ENCODE data around the gene MUC13. TPM values are rescaled to one million over a fixed set of nuclear protein-coding genes. Genes with fewer than 3 reads are reported as not detected.

MUC13 gene
- total and polyA plus RNA-seq, 2 donors = not detected

- DNase-seq (ENCODE audit: extremely low spot score) = no peak
Measured at GRCh38 chr3:124859025-124859424, 75.5 kb downstream of the MUC13 start.

GRCh38 chr3:124858275-124858674 is 76.3 kb downstream of the MUC13 start:
- H3K4me1 ChIP-seq (ENCODE audit: insufficient read depth) = no peaks in the 10 kb centered on the region
- peaks cover 2% of the 10 kb centered on the region for H3K36me3 ChIP-seq (ENCODE audit: insufficient read depth)
- no peak for DNase-seq (ENCODE audit: extremely low spot score)
- WGBS = 50% methylated on average over 1 of the region's 1 CpG
- H3K27ac ChIP-seq (ENCODE audit: low read depth) = no peak overlapping the region
- H3K4me3 ChIP-seq (ENCODE audit: low read depth, low read length) = no peak overlapping the region

More at GRCh38 chr3:124859025-124859424, 75.5 kb downstream of the MUC13 start:
- H3K4me3 ChIP-seq (ENCODE audit: low read depth, low read length) = no peak overlapping the region
- WGBS = 82% methylated on average over 7 of the region's 7 CpGs
- H3K36me3 ChIP-seq (ENCODE audit: insufficient read depth) = peaks cover 2% of the 10 kb centered on the region
- no peak overlapping the region for H3K27ac ChIP-seq (ENCODE audit: low read depth)
- peaks cover 2% of the 10 kb centered on the region for H3K4me1 ChIP-seq (ENCODE audit: insufficient read depth)

GRCh38 chr3:124856677-124857076 is 77.9 kb downstream of the MUC13 start:
- Histone ChIP-seq H3K27ac (ENCODE audit: low read depth) (no peak overlapping the region), H3K4me1 (ENCODE audit: insufficient read depth) (no peaks in the 10 kb centered on the region), H3K36me3 (ENCODE audit: insufficient read depth) (peaks cover 2% of the 10 kb centered on the region), H3K4me3 (ENCODE audit: low read depth, low read length) (no peak overlapping the region)
- DNase-seq (ENCODE audit: extremely low spot score) = no peak
- 96% methylated on average over 2 of the region's 2 CpGs for WGBS

Other genes starting within 250 kb of the MUC13 start
- gene UMPS, start 204.3 kb downstream of the MUC13 start, total RNA-seq = 32.6 TPM
- gene UMPS, start 204.3 kb downstream of the MUC13 start, polyA plus RNA-seq = 15.0 TPM
- 32.9 TPM for gene ITGB5, start 47.4 kb downstream of the MUC13 start, total RNA-seq
- gene ITGB5, start 47.4 kb downstream of the MUC13 start, polyA plus RNA-seq = 77.2 TPM
- 42.1 TPM for gene HEG1, start 121.2 kb upstream of the MUC13 start, total RNA-seq
- 32.9 TPM for gene HEG1, start 121.2 kb upstream of the MUC13 start, polyA plus RNA-seq